Esophagus squamous epithelium (tissue), 4 donors: Measurements from ENCODE around the gene ISCA2.

Source experiments
- POLR2A ChIP-seq, 4 donors: fragments of 450-650 bp; IDR thresholded peaks; one replicate each; pipeline ENCODE4 v1.6.1; 2017; ENCODE audit warnings: antibody characterized with exemption in 4 of 4, mild to moderate bottlenecking in 4 of 4, moderate library complexity in 3 of 4
- TF ChIP-seq, protein P1 (sequence below), 6 experiments: fragments of 450-650 bp in 4 of 6; fragments of 200-600 bp in 2 of 6; sonication (generic) in 2 of 6; IDR thresholded peaks; one replicate each; pipeline ENCODE4 v1.5.1; 2016 to 2019; ENCODE audit warnings: antibody characterized with exemption in 6 of 6, mild to moderate bottlenecking in 4 of 6, moderate library complexity in 4 of 6

DNA sequence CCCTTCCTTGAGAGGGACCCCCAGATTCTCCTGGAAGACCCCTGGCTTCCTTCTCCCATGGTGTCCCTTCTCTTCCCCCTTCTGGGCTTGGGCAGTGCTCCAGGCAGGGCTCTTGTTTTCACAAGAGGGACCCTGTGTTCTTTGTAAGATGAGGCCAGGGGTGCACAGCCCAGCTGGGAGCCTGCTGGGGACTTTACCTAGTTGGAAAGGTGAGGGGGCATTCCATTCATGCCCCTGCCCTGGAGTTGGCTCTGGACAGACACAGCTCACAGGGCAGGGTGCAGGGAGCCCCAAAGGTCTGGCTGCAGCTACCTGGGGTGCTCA is 31.2 kb downstream of the ISCA2 start:
- TF ChIP-seq, protein P1, sequence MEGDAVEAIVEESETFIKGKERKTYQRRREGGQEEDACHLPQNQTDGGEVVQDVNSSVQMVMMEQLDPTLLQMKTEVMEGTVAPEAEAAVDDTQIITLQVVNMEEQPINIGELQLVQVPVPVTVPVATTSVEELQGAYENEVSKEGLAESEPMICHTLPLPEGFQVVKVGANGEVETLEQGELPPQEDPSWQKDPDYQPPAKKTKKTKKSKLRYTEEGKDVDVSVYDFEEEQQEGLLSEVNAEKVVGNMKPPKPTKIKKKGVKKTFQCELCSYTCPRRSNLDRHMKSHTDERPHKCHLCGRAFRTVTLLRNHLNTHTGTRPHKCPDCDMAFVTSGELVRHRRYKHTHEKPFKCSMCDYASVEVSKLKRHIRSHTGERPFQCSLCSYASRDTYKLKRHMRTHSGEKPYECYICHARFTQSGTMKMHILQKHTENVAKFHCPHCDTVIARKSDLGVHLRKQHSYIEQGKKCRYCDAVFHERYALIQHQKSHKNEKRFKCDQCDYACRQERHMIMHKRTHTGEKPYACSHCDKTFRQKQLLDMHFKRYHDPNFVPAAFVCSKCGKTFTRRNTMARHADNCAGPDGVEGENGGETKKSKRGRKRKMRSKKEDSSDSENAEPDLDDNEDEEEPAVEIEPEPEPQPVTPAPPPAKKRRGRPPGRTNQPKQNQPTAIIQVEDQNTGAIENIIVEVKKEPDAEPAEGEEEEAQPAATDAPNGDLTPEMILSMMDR (IDR thresholded peaks at IDR 0.05): no peak
- no peak for TF ChIP-seq POLR2A (IDR thresholded peaks at IDR 0.05)
